ENCODE measurements around the gene IL3.

IL3 gene

DNA sequence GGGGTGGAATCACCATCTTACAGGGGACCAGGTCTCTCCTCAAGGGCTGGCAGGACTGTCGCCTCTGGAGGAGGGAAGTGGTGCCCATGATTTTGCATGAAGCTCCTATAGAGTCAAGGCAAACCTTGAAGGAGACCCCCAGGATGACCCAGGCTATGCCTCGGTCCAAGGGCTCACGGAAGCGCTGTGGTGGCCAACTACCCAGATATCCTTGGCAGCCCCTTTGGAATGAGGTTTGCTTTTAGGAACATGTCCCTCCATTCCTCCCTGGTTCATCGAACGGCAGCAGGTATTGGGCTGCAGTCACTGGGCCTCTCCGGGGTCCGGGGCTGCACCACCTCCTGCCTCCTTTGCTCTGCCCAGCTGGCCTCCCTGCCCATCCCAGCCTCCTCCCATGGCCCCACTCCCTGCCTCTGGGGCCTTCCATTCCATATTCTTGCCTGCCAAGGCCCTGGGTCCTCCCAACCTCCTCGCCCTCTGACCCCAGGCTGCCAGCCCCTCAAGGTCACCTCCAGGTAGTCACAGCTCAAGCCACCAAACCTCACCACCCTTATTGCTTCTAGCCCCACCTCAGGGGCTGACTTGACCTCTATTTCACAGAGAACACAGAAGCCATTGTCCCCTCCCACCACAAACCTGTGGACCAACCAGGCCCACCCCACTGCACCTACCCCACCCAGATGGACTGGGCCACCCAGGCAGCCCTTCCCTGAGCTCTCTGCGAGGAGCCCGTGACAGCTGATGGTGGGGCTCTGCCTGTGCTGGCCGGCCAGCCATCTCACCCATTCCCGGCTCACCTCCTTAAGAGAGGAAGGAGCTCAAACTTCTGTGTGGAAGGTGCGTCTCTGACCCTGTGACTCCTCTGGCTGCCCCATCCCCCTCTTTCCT lies 3.6 kb upstream of the IL3 start:
- peak in 1 of 2 donors; percentile 0 for DNase-seq (ENCODE audit: low read depth in 1 of 2, low spot score in 1 of 2)

DNA sequence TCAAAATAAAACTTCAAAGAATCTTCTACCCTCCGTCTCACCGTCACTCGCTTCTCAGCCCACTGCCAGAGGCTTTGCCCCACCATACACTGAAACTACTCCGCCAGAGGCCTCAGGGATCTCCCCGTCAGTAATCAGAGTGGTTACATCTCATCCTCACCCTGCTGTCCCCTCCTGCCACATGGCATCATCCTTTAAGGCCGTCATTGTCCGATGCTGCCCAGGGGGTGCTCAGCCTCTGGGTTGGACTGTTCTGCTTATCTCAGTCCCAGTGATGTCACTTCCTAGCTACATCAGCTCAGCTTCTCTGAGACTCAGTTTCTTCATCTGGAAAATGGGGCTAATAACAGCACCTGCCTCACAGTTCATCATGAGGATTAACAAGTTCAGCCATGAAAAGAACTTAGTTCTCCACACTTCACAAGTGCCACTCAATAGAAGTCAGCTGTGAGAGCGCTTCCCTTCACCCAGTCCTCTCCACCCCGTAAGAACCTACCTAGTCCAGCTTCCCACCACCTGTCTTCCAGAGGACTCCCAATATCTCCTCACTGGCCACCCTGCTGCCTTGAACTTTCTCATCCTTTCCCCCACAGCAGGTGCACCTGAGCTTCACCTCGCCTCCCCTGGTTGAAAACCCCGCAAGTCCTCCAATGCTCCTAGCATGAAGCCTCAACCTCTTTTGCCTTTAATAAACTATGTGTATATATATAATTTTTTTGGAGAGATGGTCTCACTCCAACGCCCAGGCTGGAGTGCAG lies 2.8 kb upstream of the IL3 start:
- DNase-seq (ENCODE audit: low read depth in 1 of 2, low spot score in 1 of 2), result no peak

GRCh38 chr5:132058646-132059042 lies 1.8 kb upstream of the IL3 start:
- DNase-seq (ENCODE audit: low read depth in 1 of 2, low spot score in 1 of 2), result no peak

- peak in 1 of 2 donors; percentile 0 for DNase-seq (ENCODE audit: low read depth in 1 of 2, low spot score in 1 of 2)
These were observed 1.3 kb upstream of the IL3 start for GRCh38 chr5:132059043-132059695.

- peak in 1 of 2 donors; percentile 0 for DNase-seq (ENCODE audit: low read depth in 1 of 2, low spot score in 1 of 2)
These were observed 557 bp upstream of the IL3 start for GRCh38 chr5:132059696-132060500.

DNA sequence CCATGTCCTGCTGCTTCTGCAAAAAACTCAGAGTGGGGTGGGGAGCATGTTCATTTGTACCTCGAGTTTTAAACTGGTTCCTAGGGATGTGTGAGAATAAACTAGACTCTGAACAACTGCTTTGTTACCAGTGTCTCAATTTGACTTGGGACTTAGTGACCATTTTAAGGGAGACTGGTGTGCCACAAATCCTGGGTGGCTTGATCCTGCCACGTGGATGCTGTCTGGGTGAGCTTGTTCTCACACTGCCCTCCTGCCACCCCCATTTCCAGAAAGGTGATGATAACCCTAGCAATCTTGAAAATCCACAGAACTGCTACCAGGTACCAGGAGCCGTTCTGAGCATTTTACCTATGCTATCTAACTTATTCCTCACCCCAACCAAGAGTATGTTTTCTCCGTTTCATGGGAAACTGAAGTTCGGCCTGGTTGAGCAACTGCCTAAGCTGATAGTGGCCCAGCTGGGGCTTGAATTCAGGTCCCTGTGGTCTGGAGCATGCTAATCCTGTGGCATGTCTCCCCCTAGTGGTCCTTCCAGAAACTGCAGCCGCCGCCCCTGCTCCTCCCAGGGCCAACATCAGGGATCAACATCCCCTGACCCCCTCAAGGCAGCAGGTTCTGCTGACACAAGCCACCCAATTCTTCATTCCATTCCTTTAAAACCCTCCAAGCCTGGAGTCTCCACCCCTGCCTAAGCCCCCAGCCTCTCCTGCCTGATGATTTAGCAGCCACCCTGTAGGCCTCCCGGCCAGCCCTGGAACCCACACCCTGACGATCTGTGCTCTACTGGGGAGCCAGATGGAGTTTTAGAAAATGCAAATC lies 2.8 kb downstream of the IL3 start:
- DNase-seq (ENCODE audit: low read depth in 1 of 2, low spot score in 1 of 2), result peak; percentile 74 to 77

DNA sequence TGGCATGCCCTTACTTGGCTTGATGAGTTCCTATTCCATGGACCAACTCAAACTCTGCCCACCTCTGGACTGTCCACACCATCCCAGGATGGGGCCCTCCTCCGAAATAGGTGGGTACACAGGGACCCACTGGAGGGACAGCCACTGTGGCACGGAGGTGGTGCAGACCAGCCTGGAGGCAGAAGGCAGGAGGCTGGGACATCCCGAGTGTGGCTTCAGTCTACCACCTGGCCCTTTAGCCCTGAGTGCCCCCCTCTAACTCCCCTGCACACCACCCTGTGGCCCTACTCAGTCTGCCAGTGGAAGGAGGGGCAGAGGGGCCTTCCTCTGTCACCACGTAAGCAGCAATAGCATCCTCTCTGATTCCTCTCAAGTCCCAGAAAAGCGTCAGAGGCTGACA lies 3.7 kb downstream of the IL3 start:
- no peak for DNase-seq (ENCODE audit: low read depth in 1 of 2, low spot score in 1 of 2)

DNA sequence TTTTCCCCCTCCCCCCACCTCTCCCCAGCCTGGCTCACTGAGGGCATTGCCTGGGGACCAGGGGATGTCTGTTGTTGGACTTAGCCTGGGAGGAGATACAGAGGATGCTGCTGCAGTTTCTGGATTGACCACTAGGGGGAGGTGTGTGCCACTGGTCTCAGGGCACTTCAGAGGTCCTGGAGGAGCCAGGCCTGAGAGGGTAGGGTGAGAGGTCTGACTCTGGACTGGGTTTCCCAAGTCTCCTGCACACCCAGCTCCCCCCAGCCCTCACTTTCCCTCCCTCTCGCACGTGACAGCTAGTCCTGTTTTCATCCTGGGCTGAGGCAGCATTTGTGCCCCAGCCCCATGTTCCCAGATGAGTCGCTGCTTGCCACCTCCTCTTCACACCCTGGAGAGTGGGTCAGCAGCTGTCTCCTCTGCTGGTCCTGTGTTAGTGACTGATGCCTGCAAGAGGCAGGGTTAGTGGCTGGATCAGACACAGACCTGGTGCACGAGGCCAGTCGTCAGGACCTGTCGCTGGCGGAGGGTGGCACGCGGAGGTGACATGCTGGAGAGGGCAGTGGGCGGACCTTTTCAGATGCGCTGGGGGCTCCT lies 4.4 kb downstream of the IL3 start:
- DNase-seq (ENCODE audit: low read depth in 1 of 2, low spot score in 1 of 2), result peak; percentile 75

DNA sequence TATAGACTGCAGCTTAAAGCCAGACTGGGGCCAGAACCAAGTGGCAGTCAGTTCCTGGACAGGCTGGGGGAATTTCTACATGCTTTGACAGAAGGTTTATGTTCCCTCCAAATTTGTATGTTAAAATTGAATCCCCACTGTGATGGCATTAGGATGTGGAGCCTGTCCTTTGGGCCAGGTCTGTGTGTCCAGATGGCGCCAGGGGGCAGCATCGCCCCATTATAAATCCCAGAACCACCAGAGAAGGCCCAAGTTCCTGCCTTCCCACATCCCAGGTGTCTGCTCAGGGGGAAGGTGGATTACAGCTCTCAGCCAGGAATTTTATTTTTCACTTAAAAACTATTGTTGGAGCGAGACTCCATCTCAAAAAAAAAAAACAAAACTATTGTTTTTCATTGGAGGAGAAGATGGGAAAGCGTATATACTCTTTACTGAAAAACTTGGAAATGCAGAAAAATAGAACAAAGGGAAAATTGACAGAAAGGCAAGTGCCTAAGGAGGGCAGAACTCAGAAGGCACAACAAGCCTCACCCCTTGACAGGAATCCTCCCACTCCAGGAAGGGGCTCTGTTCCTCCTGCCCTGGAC lies 5.0 kb downstream of the IL3 start:
- peak in 1 of 2 donors; percentile 35 for DNase-seq (ENCODE audit: low read depth in 1 of 2, low spot score in 1 of 2)

DNA sequence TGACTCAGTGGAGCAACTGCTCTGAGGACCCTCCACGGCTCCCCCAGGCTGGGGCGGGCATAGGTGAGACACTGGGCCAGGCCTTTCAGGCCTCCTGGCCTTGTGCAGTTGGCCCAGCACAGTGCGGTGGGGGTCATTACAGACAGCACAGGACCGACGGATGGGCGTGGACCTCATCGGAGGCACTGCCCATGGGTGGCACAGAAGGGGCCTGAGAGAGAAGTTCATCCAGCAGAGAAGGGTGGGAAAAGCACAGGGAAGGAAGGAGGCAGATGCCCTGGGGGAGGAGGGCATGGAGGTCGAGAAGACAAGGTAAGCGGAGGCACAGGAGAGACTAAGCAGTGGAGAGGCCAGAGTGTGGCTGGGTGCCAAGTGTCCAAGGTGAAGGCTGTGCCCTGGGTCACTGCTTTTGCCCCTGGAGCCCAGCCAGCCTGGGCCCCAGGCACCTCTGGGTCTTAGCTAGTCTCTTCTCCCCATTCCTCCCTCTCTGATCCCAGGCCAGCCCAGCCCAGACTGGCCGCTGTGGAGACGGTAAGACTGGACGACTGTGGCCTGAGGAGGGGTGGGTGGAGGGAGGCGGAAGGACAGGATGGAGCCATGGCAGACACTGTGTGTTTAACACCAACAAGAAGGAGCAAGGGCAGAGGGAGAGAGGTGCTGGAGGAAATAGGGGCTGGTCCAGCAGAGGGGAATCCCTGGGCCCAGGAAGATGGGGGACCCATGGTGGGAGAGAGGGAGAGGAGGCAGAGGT lies 5.7 kb downstream of the IL3 start:
- no peak for DNase-seq (ENCODE audit: low read depth in 1 of 2, low spot score in 1 of 2)

GRCh38 chr5:132066871-132067270 lies 6.4 kb downstream of the IL3 start:
- no peak for DNase-seq (ENCODE audit: low read depth in 1 of 2, low spot score in 1 of 2)

DNA sequence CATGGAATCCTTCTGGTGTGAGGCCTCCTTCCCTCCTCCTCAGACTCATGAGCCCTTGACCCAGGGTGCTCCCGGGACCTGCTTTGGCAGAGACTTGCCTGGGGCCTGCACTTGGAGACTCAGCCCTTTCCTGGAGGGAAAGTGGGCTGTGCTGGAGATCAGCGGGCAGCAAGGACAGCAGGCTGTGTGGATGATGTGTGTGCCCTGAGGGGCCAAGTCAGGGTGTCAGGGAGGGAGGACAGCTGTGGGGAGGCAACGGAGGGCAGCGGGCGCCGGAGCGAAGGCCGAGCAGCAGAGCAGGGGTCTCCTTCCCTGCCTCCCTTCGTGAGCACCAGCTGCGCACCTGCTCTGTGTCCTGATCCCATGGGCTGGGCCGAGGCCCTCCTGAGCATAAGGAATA lies 7.0 kb downstream of the IL3 start:
- DNase-seq (ENCODE audit: low read depth in 1 of 2, low spot score in 1 of 2), result no peak

GRCh38 chr5:132067941-132068808 lies 7.7 kb downstream of the IL3 start:
- DNase-seq (ENCODE audit: low read depth in 1 of 2, low spot score in 1 of 2), result no peak

DNA sequence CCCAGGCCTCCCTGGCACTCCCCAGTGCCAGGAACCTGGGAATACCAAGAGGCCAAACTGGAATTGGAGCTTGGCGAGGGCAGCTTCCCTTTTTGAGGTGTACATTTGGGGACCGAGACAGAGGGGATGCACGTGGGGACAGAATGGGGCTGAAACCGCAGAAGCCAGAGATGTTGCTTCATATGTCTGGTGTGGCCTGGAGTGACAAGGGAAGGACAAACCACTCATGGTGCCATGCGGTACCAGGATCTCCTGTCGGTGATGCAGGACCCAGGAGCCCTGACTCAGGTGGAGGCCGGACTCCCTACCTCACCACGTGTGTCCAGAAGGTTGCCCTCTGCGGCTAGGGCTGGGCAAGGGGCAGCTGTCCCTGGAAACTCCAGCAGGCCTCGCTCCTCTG lies 9.1 kb downstream of the IL3 start:
- DNase-seq (ENCODE audit: low read depth in 1 of 2, low spot score in 1 of 2), result no peak

DNA sequence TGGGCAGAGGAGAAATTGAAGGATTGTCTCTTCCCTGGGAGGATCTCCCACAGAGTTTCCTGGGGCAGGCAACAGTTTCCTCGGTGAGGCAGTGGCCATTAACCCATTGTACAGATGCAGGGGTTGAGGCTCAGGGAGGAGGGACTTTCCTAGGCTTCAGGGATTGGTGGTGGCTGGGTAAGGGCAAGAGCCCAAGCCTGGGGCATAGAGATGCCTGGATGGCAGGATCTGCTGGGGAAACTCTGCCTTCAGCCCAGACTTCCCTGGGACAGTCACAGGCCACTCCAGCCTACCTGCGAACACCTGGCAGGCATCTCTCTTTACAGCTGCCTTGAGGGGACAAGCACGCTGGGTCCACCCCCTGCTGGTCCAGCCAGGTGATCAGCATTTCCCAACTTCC lies 9.5 kb downstream of the IL3 start:
- DNase-seq (ENCODE audit: low read depth in 1 of 2, low spot score in 1 of 2), result no peak

DNA sequence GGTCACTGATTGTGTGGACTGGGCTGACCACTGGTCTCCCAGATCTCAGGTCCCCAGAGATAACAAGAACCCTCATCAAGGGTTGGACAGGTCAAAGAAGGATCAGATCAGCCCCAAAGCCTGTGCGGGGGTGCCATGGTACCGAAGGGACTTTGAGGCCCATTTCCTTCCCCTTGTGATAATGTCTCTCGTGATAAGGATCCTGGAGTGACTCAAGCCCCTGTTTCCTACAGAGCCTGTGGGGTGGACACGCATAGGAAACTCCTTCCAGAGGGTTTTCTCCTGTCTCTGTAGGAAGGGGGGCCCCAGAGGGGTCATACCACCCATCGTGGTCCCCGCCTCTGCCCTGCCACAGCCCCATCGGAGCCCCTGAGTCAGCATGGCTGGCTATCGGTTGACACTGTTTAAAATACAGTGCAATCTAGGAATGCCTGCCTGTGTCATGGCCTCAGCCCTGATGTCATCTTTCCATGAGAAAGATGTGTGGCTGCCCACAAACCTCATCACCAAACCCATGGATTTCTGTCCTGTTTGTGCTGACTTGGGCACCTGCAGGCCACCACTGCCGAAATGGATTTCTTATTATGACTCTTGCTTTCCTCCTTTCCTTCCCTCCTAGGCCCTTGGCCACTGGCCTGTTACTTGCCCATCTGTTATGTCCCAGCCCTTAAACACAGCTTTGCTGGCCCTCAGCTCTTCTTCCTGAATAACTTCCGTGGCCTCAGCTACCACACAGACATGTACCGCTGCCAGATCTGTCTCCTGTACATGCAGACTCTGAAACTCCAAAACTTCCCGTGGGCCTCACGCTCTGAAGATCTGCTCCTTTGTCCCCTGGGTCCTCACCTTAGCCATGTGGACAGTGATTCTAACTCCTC lies 10.2 kb downstream of the IL3 start:
- DNase-seq (ENCODE audit: low read depth in 1 of 2, low spot score in 1 of 2), result peak in 1 of 2 donors; percentile 41

DNA sequence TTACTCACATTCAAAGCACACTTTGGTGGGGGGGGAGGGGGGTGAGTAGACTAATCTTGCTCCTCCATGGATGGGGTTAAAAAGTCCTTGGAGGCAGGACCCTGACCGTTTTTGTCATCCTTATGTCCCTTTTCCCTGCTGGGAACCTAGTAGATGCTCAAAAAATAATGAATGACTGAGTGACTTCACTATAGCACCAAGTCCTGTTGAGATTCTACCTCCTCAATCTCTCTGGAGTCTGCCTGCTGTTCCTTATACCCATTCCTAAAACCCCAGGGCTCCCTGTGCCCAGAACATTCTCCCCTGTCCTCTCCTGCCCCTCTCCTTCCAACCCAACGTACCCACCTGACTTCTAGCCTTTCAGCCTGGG lies 10.9 kb downstream of the IL3 start:
- no peak for DNase-seq (ENCODE audit: low read depth in 1 of 2, low spot score in 1 of 2)

All from activated CD4-positive, alpha-beta T cell treated with anti-CD3 and anti-CD28 coated beads, Interleukin-2, amount 50 U/mL, for 24 hours (primary cell).